HEK293T (cell line): ENCODE data around the gene LCE2C.
"Not testable (repeated sequence)": the region's sequence is repeated elsewhere in the genome, so short reads cannot be mapped to it uniquely, and the experiment has no call there.

ENCODE experiments used
- CTCF ChIA-PET: fragments of 350-600 bp; formaldehyde crosslinking; extraction: SDS; loops from one replicate; lab custom pipeline; 2021; ENCODE audit warnings: antibody characterized with exemption, inconsistent platforms; lab: Yijun Ruan, JAX
- POLR2A ChIA-PET: fragments of 350-600 bp; formaldehyde crosslinking; extraction: SDS; loops from one replicate; lab custom pipeline; 2020; ENCODE audit warnings: antibody characterized with exemption, inconsistent platforms; lab: Yijun Ruan, JAX
- DNase-seq: peaks from one replicate; pipeline ENCODE4 v3.0.0; 2012; ENCODE audit warnings: mixed read lengths; ENCODE audit errors: extremely low spot score
- ARNT ChIP-seq: fragments of 450-650 bp; IDR thresholded peaks from 2 replicates; pipeline ENCODE4 v1.6.1; 2017; ENCODE audit warnings: mild to moderate bottlenecking
- BHLHE40 ChIP-seq: fragments of 450-650 bp; IDR thresholded peaks from 2 replicates; pipeline ENCODE4 v1.6.1; 2016; ENCODE audit warnings: mild to moderate bottlenecking, moderate library complexity, borderline replicate concordance
- CTBP1 ChIP-seq: fragments of 450-650 bp; IDR thresholded peaks from 2 replicates; pipeline ENCODE4 v1.6.1; 2016; ENCODE audit warnings: borderline replicate concordance
- ELF4 ChIP-seq: fragments of 450-650 bp; IDR thresholded peaks from 2 replicates; pipeline ENCODE4 v1.6.1; 2017; ENCODE audit warnings: antibody characterized with exemption
- FOXA1 ChIP-seq: fragments of 450-650 bp; IDR thresholded peaks from 2 replicates; pipeline ENCODE4 v1.6.1; 2016; ENCODE audit warnings: mild to moderate bottlenecking
- FOXK2 ChIP-seq: fragments of 450-650 bp; IDR thresholded peaks from 2 replicates; pipeline ENCODE4 v1.6.1; 2016; ENCODE audit warnings: mild to moderate bottlenecking
- FOXM1 ChIP-seq: fragments of 450-650 bp; IDR thresholded peaks from 2 replicates; pipeline ENCODE4 v1.6.1; 2017; ENCODE audit warnings: mild to moderate bottlenecking, borderline replicate concordance
- HDGF ChIP-seq: fragments of 450-650 bp; IDR thresholded peaks from 2 replicates; pipeline ENCODE4 v1.6.1; 2017; ENCODE audit warnings: antibody characterized with exemption, borderline replicate concordance
- L3MBTL2 ChIP-seq: fragments of 450-650 bp; conservative IDR thresholded peaks from 2 replicates; pipeline ENCODE4 v1.6.1; 2016; ENCODE audit warnings: mild to moderate bottlenecking
- LEF1 ChIP-seq: fragments of 450-650 bp; IDR thresholded peaks from 2 replicates; pipeline ENCODE4 v1.6.1; 2017; ENCODE audit warnings: mild to moderate bottlenecking, borderline replicate concordance
- NFRKB ChIP-seq: fragments of 450-650 bp; IDR thresholded peaks from 2 replicates; pipeline ENCODE4 v1.6.1; 2016; ENCODE audit warnings: mild to moderate bottlenecking, moderate library complexity
- PKNOX1 ChIP-seq: fragments of 450-650 bp; IDR thresholded peaks from 2 replicates; pipeline ENCODE4 v1.6.1; 2016
- SP1 ChIP-seq: fragments of 450-650 bp; IDR thresholded peaks from 2 replicates; pipeline ENCODE4 v1.6.1; 2017
- SUZ12 ChIP-seq: fragments of 450-650 bp; IDR thresholded peaks from 2 replicates; pipeline ENCODE4 v1.6.1; 2016; ENCODE audit warnings: mild to moderate bottlenecking
- TARDBP ChIP-seq: fragments of 450-650 bp; IDR thresholded peaks from 2 replicates; pipeline ENCODE4 v1.6.1; 2016
- ZNF384 ChIP-seq: fragments of 450-650 bp; IDR thresholded peaks from 2 replicates; pipeline ENCODE4 v1.6.1; 2016

The LCE2C gene

GRCh38 chr1:152646656-152647055, 28.4 kb upstream of the LCE2C start:
- POLR2A ChIA-PET, result no interaction called here
- no peak for DNase-seq
- CTCF ChIA-PET, result no interaction called here
- no peak for TF ChIP-seq ELF4

- ChIA-PET POLR2A (no interaction called here), CTCF (interaction anchor here (0.6 to 1.4 kb wide), 8 partner anchors 10 to 584 kb away, joined by 3 to 6 read pairs (median 3); partner anchors contain the start of gene LCE3A)
- TF ChIP-seq ARNT (no peak), ZNF384 (peak; percentile 92), TARDBP (no peak), L3MBTL2 (no peak)
- DNase-seq, result peak; percentile 75
These were observed 21.0 kb upstream of the LCE2C start for GRCh38 chr1:152654110-152654509.

GRCh38 chr1:152656459-152656858, 18.6 kb upstream of the LCE2C start:
- CTCF ChIA-PET, result no interaction called here
- no peak for DNase-seq
- no peak for TF ChIP-seq FOXM1
- no peak for TF ChIP-seq FOXK2
- TF ChIP-seq CTBP1, result no peak
- no peak for TF ChIP-seq SP1
- TF ChIP-seq SUZ12, result no peak
- TF ChIP-seq L3MBTL2, result no peak
- TF ChIP-seq NFRKB, result no peak
- no peak for TF ChIP-seq FOXA1
- TF ChIP-seq BHLHE40, result no peak
- no peak for TF ChIP-seq PKNOX1
- TF ChIP-seq HDGF, result no peak
- TF ChIP-seq ELF4, result no peak
- no peak for TF ChIP-seq ZNF384
- no peak for TF ChIP-seq ARNT
- TF ChIP-seq TARDBP, result no peak
- no peak for TF ChIP-seq LEF1
- POLR2A ChIA-PET, result no interaction called here

- DNase-seq, result no peak
- ChIA-PET CTCF (interaction anchor here (0.7 kb wide), 1 partner anchor 536 kb away, joined by 3 read pairs; no protein-coding TSS in a partner anchor), POLR2A (no interaction called here)
- TF ChIP-seq SP1 (no peak), TARDBP (no peak), NFRKB (no peak), FOXA1 (no peak), FOXK2 (no peak), ARNT (no peak), L3MBTL2 (no peak), ZNF384 (no peak), ELF4 (no peak), PKNOX1 (no peak), HDGF (no peak), FOXM1 (no peak), CTBP1 (no peak), LEF1 (no peak), BHLHE40 (no peak), SUZ12 (no peak)
These were observed 17.4 kb upstream of the LCE2C start for GRCh38 chr1:152657677-152658076.

GRCh38 chr1:152658649-152659048, 16.4 kb upstream of the LCE2C start:
- DNase-seq, result no peak
- TF ChIP-seq LEF1, result no peak
- no peak for TF ChIP-seq ZNF384
- TF ChIP-seq SUZ12, result no peak
- no peak for TF ChIP-seq ARNT
- TF ChIP-seq L3MBTL2, result no peak
- TF ChIP-seq FOXK2, result no peak
- TF ChIP-seq TARDBP, result no peak
- TF ChIP-seq HDGF, result no peak
- TF ChIP-seq FOXM1, result no peak
- ChIA-PET POLR2A (no interaction called here), CTCF (interaction anchor here (0.7 kb wide), 1 partner anchor 8 kb away, joined by 3 read pairs; no protein-coding TSS in a partner anchor)

GRCh38 chr1:152663098-152663497, 12.0 kb upstream of the LCE2C start, which contains the start of gene LCE2D:
LCE2D (plus strand) TSS chr1:152663380; CDS start chr1:152664106, 726 bp downstream.
- TF ChIP-seq ELF4 (no peak), LEF1 (no peak), BHLHE40 (no peak), ARNT (no peak), SP1 (no peak), L3MBTL2 (no peak), FOXM1 (no peak), FOXA1 (no peak), TARDBP (no peak), SUZ12 (no peak), NFRKB (no peak), HDGF (no peak), ZNF384 (no peak), FOXK2 (no peak), CTBP1 (no peak), PKNOX1 (no peak)
- ChIA-PET POLR2A (no interaction called here), CTCF (no interaction called here)
- no peak for DNase-seq

GRCh38 chr1:152666171-152666570, 8.9 kb upstream of the LCE2C start:
- DNase-seq, CTCF ChIA-PET, POLR2A ChIA-PET: not testable (repeated sequence)
